Psoas muscle (tissue), 8 donors: ENCODE results near the gene TM7SF2. TPM values are rescaled to one million over a fixed set of nuclear protein-coding genes. Genes with fewer than 3 reads are reported as not detected.
A peak's percentile ranks its signal among the peaks of the same experiment; 100 is the strongest.

Experiments
- ATAC-seq, 4 donors: fragments of 200-7000 bp; cut with Tn5 transposase; one replicate each; pipeline ENCODE4 v1.9.1; 2020; ENCODE audit warnings: moderate library complexity in 3 of 4, mild to moderate bottlenecking in 2 of 4
- DNase-seq, 2 donors: peaks; one replicate each; pipeline ENCODE4 v3.0.0-alpha.2; 2020
- H3K27ac ChIP-seq: fragments of 200-600 bp; one replicate; pipeline ENCODE4 v1.8.0; 2022
- H3K27me3 ChIP-seq, 3 donors: fragments of 200-600 bp in 1 of 3; one replicate each; pipeline versions ENCODE4 v1.6.1 to v1.8.0; 2013 to 2022; ENCODE audit warnings: low read length in 2 of 3, mild to moderate bottlenecking in 2 of 3, moderate library complexity in 1 of 3; ENCODE audit not compliant: insufficient read depth in 3 of 3
- H3K36me3 ChIP-seq, 2 donors: fragments of 200-600 bp in 1 of 2; one replicate each; pipeline versions ENCODE4 v1.6.1 to v1.8.0; 2013 to 2022; ENCODE audit warnings: low read depth in 1 of 2, mild to moderate bottlenecking in 1 of 2, moderate library complexity in 1 of 2; ENCODE audit not compliant: insufficient read depth in 1 of 2
- H3K4me1 ChIP-seq: fragments of 200-600 bp; one replicate; pipeline ENCODE4 v1.8.0; 2022
- H3K4me3 ChIP-seq: fragments of 200-600 bp; one replicate; pipeline ENCODE4 v1.8.0; 2022; ENCODE audit warnings: mild to moderate bottlenecking
- H3K9me3 ChIP-seq: fragments of 200-600 bp; one replicate; pipeline ENCODE4 v1.8.0; 2022
- CTCF ChIP-seq: fragments of 200-600 bp; IDR thresholded peaks from one replicate; pipeline ENCODE4 v1.8.0; 2022; ENCODE audit warnings: antibody characterized with exemption
- WGBS, 3 donors: extraction: QIAGEN DNeasy Blood & Tissue Kit; methylation state at CpG; one replicate each; pipeline versions ENCODE4 v1.1.6 to v1.1.7; 2013; 5-methylcytosine and 5-hydroxymethylcytosine counted together
- intact Hi-C, 2 donors: fragments of 100-400 bp; cut with DNase I; formaldehyde crosslinking; loops; one replicate each; pipeline versions ENCODE4 v1.11.0 to v1.14.2; 2022
- polyA plus RNA-seq, 3 donors: library from polyadenylated mRNA; stranded (reverse); fragments of 200-250 nt; gene quantifications; one replicate each; pipeline ENCODE4 v1.2.3, GENCODE V29; 2013
- total RNA-seq, 4 donors: library from RNA; stranded (reverse); fragmentation: NEBNext Ultra II Directional in 2 of 4; extraction: Animal tissue kit (Norgen Biotek cat#: 25700) in 2 of 4; gene quantifications; one replicate each; pipeline versions ENCODE4 v1.2.1 to v1.2.4, GENCODE V29; 2021 to 2023
- donor health status: healthy with polysubstance abuse.
- donor health status: DM: no; HTN: no; CAD: no; lungs with moderate emphysema.
- donor health status: Bipolar disorder and iron deficiency.
- donor health status: healthy.
- donor health status: DM: yes; HTN: yes; CAD: no.
- donor health status: DM: no; HTN: no; CAD: no.
- donor health status: DM: no; HTN: no; CAD: no.
- donor health status: DM: yes; HTN: yes; CAD: no.

The TM7SF2 gene
- total and polyA plus RNA-seq, 7 donors, result 3.2 to 13.5 (median 6.5) TPM

- WGBS, 3 donors, result 71 to 75% (median 75%) methylated on average over 10 to 11 of the region's 11 CpGs
- no peak for TF ChIP-seq CTCF
- ATAC-seq (peak in 1 of 4 donors; percentile 30), DNase-seq (no peak)
- Histone ChIP-seq H3K36me3 (no peaks in the 10 kb centered on the region), H3K4me1 (no peaks in the 10 kb centered on the region), H3K9me3 (no peaks in the 10 kb centered on the region), H3K27me3 (no peaks in the 10 kb centered on the region), H3K4me3 (no peak overlapping the region), H3K27ac (no peak overlapping the region)
- intact Hi-C loops, result no loop called here
Observed at GRCh38 chr11:65066315-65066714, 45.4 kb upstream of the TM7SF2 start.

GRCh38 chr11:65066805-65067291, 44.8 kb upstream of the TM7SF2 start:
- Histone ChIP-seq H3K9me3 (no peaks in the 10 kb centered on the region), H3K4me3 (no peak overlapping the region), H3K27me3 (no peaks in the 10 kb centered on the region), H3K4me1 (no peaks in the 10 kb centered on the region), H3K27ac (no peak overlapping the region), H3K36me3 (no peaks in the 10 kb centered on the region)
- intact Hi-C loops, result no loop called here
- no peak for DNase-seq
- ATAC-seq, result no peak
- no peak for TF ChIP-seq CTCF
- 49 to 66% (median 61%) methylated on average over 4 of the region's 4 CpGs for WGBS, 3 donors

GRCh38 chr11:65067446-65067845, 44.2 kb upstream of the TM7SF2 start:
- Histone ChIP-seq H3K9me3 (no peaks in the 10 kb centered on the region), H3K4me1 (no peaks in the 10 kb centered on the region), H3K27ac (no peak overlapping the region), H3K36me3 (no peaks in the 10 kb centered on the region), H3K4me3 (no peak overlapping the region), H3K27me3 (no peaks in the 10 kb centered on the region)
- WGBS, 3 donors, result 73 to 80% (median 74%) methylated on average over 10 of the region's 10 CpGs
- no peak for TF ChIP-seq CTCF
- ATAC-seq (no peak), DNase-seq (no peak)
- intact Hi-C loops, result no loop called here

- no peak for ATAC-seq
- Histone ChIP-seq H3K4me1 (no peaks in the 10 kb centered on the region), H3K27ac (no peak overlapping the region), H3K36me3 (no peaks in the 10 kb centered on the region), H3K4me3 (no peak overlapping the region), H3K9me3 (no peaks in the 10 kb centered on the region), H3K27me3 (no peaks in the 10 kb centered on the region)
- intact Hi-C loops, result no loop called here
- TF ChIP-seq CTCF, result no peak
- 64 to 70% (median 69%) methylated on average over 9 of the region's 9 CpGs for WGBS, 3 donors
- no peak for DNase-seq
Observed at GRCh38 chr11:65069217-65069616, 42.5 kb upstream of the TM7SF2 start.

GRCh38 chr11:65071907-65072630, 39.6 kb upstream of the TM7SF2 start:
- no peak overlapping the region for H3K4me3 ChIP-seq
- TF ChIP-seq CTCF, result no peak
- no peaks in the 10 kb centered on the region for H3K36me3 ChIP-seq
- H3K4me1 ChIP-seq, result no peaks in the 10 kb centered on the region
- ATAC-seq (no peak), DNase-seq (no peak)
- H3K27ac ChIP-seq, result no peak overlapping the region
- 53 to 57% (median 55%) methylated on average over 4 of the region's 4 CpGs for WGBS, 3 donors
- H3K9me3 ChIP-seq, result no peaks in the 10 kb centered on the region
- intact Hi-C loops, result no loop called here
- H3K27me3 ChIP-seq, result no peaks in the 10 kb centered on the region
